ENCODE measurements around the gene SRRM5.
A peak's percentile ranks its signal among the peaks of the same experiment; 100 is the strongest.

- TF ChIP-seq, protein P1, sequence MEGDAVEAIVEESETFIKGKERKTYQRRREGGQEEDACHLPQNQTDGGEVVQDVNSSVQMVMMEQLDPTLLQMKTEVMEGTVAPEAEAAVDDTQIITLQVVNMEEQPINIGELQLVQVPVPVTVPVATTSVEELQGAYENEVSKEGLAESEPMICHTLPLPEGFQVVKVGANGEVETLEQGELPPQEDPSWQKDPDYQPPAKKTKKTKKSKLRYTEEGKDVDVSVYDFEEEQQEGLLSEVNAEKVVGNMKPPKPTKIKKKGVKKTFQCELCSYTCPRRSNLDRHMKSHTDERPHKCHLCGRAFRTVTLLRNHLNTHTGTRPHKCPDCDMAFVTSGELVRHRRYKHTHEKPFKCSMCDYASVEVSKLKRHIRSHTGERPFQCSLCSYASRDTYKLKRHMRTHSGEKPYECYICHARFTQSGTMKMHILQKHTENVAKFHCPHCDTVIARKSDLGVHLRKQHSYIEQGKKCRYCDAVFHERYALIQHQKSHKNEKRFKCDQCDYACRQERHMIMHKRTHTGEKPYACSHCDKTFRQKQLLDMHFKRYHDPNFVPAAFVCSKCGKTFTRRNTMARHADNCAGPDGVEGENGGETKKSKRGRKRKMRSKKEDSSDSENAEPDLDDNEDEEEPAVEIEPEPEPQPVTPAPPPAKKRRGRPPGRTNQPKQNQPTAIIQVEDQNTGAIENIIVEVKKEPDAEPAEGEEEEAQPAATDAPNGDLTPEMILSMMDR (IDR thresholded peaks at IDR 0.05) = no peak
- TF ChIP-seq POLR2A (IDR thresholded peaks at IDR 0.05) = peak; percentile 5
Measured at GRCh38 chr19:43619262-43620060, 7.6 kb downstream of the SRRM5 start, which contains the start of gene ZNF428.
